Aorta (tissue), 5 donors: ENCODE results near the gene CUBN. TPM values are rescaled to one million over a fixed set of nuclear protein-coding genes. Genes with fewer than 3 reads are reported as not detected.

Experiments
- ATAC-seq: fragments of 200-7000 bp; cut with Tn5 transposase; one replicate; pipeline ENCODE4 v1.9.1; 2022; ENCODE audit warnings: moderate library complexity; ENCODE audit not compliant: low FRiP score
- DNase-seq, 2 donors: peaks; one replicate each; pipeline ENCODE4 v3.0.0-alpha.2; 2020
- H3K27ac ChIP-seq, 2 donors: one replicate each; pipeline ENCODE4 v1.5.1; 2013; ENCODE audit warnings: low read length in 2 of 2, mild to moderate bottlenecking in 2 of 2, moderate library complexity in 2 of 2, control low read depth in 1 of 2, inconsistent platforms in 1 of 2, low read depth in 1 of 2
- H3K27me3 ChIP-seq, 2 donors: one replicate each; pipeline ENCODE4 v1.6.1; 2013; ENCODE audit warnings: control low read depth in 1 of 2, low read length in 1 of 2, mild to moderate bottlenecking in 1 of 2, moderate library complexity in 1 of 2; ENCODE audit not compliant: insufficient read depth in 2 of 2, control insufficient read depth in 1 of 2
- H3K36me3 ChIP-seq, 2 donors: one replicate each; pipeline ENCODE4 v1.6.1; 2013; ENCODE audit warnings: control low read depth in 1 of 2, low read length in 1 of 2, mild to moderate bottlenecking in 1 of 2; ENCODE audit not compliant: insufficient read depth in 2 of 2, control insufficient read depth in 1 of 2
- H3K4me1 ChIP-seq, 2 donors: one replicate each; pipeline ENCODE4 v1.6.1; 2013; ENCODE audit warnings: low read length in 2 of 2, control low read depth in 1 of 2, mild to moderate bottlenecking in 1 of 2, moderate library complexity in 1 of 2; ENCODE audit not compliant: insufficient read depth in 2 of 2, control insufficient read depth in 1 of 2
- H3K4me3 ChIP-seq, 2 donors: one replicate each; pipeline ENCODE4 v1.5.1; 2013; ENCODE audit warnings: low read length in 2 of 2, control low read depth in 1 of 2, mild to moderate bottlenecking in 1 of 2
- H3K9me3 ChIP-seq: one replicate; pipeline ENCODE4 v1.6.1; 2013; ENCODE audit warnings: mild to moderate bottlenecking, low read length; ENCODE audit not compliant: control insufficient read depth
- whole genome bisulfite sequencing, 2 donors: extraction: QIAGEN DNeasy Blood & Tissue Kit; methylation state at CpG; one replicate each; pipeline ENCODE4 v1.1.7; 2013; 5-methylcytosine and 5-hydroxymethylcytosine counted together
- intact Hi-C, 2 donors: fragments of 100-400 bp; cut with DNase I; formaldehyde crosslinking; loops; one replicate each; pipeline versions ENCODE4 v1.14.2 to v1.15.0; 2022
- long read RNA-seq, 2 donors: library from polyadenylated mRNA; unstranded; transcript quantifications; one replicate each; pipeline ENCODE4 v2.0.0, GENCODE V29; 2020 to 2021
- polyA plus RNA-seq, 2 donors: library from polyadenylated mRNA; stranded (reverse); fragments of 200-250 nt; gene quantifications; one replicate each; pipeline ENCODE4 v1.2.3, GENCODE V29; 2013
- total RNA-seq, 2 donors: library from RNA; stranded (reverse); fragmentation: NEBNext Ultra II Directional; extraction: Animal tissue kit (Norgen Biotek cat#: 25700); gene quantifications; one replicate each; pipeline ENCODE4 v1.2.1, GENCODE V29; 2021
- donor health status: healthy with polysubstance abuse.
- donor health status: Bipolar disorder and iron deficiency.
- donor health status: DM: no; HTN: no; CAD: no.
- donor health status: DM: no; HTN: no; CAD: no.
- donor health status: DM: yes; HTN: yes; CAD: no.

CUBN gene
- total RNA-seq (1 to 10 TPM; 3.7 to 5.2 TPM), polyA plus RNA-seq (1 to 10 TPM in 1 of 2 donors, under 1 TPM in 1; 0.13 to 1.5 TPM)
- long read RNA-seq, donor 1, partial matches to known transcripts = 2 of 4 reads
- long read RNA-seq, donor 1, other reads (novel, unspliced or antisense) = 2 of 4 reads
- long read RNA-seq, donor 2, partial matches to known transcripts = 0 of 8 reads
- long read RNA-seq, donor 2, other reads (novel, unspliced or antisense) = 8 of 8 reads

GRCh38 chr10:17129741-17130140, at the start of gene CUBN:
CUBN (minus strand) TSS chr10:17129811; CDS start chr10:17129765, 46 bp downstream.
- no peaks in the 10 kb centered on the region for H3K36me3 ChIP-seq
- ATAC-seq (no peak), DNase-seq (no peak)
- intact Hi-C loops = no loop called here
- H3K9me3 ChIP-seq = no peaks in the 10 kb centered on the region
- no peak within 1 kb of the TSS for H3K4me3 ChIP-seq
- no peaks in the 10 kb centered on the region for H3K27me3 ChIP-seq
- 96 to 100% methylated on average over 1 of the region's 1 CpG for WGBS, 2 donors
- no peaks in the 10 kb centered on the region for H3K4me1 ChIP-seq
- no peak within 1 kb of the TSS for H3K27ac ChIP-seq

- intact Hi-C loops = no loop called here
- ATAC-seq (no peak), DNase-seq (no peak)
- Histone ChIP-seq H3K27me3 (no peaks in the 10 kb centered on the region), H3K36me3 (no peaks in the 10 kb centered on the region), H3K4me1 (peaks cover 0 to 2% of the 10 kb centered on the region in 2 donors), H3K9me3 (no peaks in the 10 kb centered on the region), H3K27ac (no peak overlapping the region), H3K4me3 (peak overlapping the region in 1 of 2 donors; percentile 10)
- WGBS, 2 donors = 9 to 12% methylated on average over 3 of the region's 3 CpGs
These were observed 49.4 kb upstream of the CUBN start for GRCh38 chr10:17179002-17179401.

GRCh38 chr10:17178006-17178405, 48.4 kb upstream of the CUBN start:
- Histone ChIP-seq H3K27ac (no peak overlapping the region), H3K9me3 (no peaks in the 10 kb centered on the region), H3K4me1 (peaks cover 0 to 2% of the 10 kb centered on the region in 2 donors), H3K4me3 (no peak overlapping the region), H3K36me3 (no peaks in the 10 kb centered on the region), H3K27me3 (no peaks in the 10 kb centered on the region)
- WGBS, 2 donors = 77 to 88% methylated on average over 1 of the region's 1 CpG
- ATAC-seq (no peak), DNase-seq (no peak)
- intact Hi-C loops = no loop called here

- H3K36me3 ChIP-seq = no peaks in the 10 kb centered on the region
- peaks cover 0 to 2% of the 10 kb centered on the region in 2 donors for H3K4me1 ChIP-seq
- H3K4me3 ChIP-seq = no peak overlapping the region
- H3K9me3 ChIP-seq = no peaks in the 10 kb centered on the region
- ATAC-seq (no peak), DNase-seq (no peak)
- 98 to 100% methylated on average over 1 of the region's 1 CpG for WGBS, 2 donors
- no peaks in the 10 kb centered on the region for H3K27me3 ChIP-seq
- H3K27ac ChIP-seq = no peak overlapping the region
- intact Hi-C loops = no loop called here
These were observed 47.4 kb upstream of the CUBN start for GRCh38 chr10:17177014-17177413.

- no peak for DNase-seq
- Histone ChIP-seq H3K27me3 (no peaks in the 10 kb centered on the region), H3K9me3 (no peaks in the 10 kb centered on the region), H3K27ac (no peak overlapping the region), H3K4me3 (no peak overlapping the region), H3K36me3 (no peaks in the 10 kb centered on the region), H3K4me1 (no peaks in the 10 kb centered on the region)
- intact Hi-C loops = no loop called here
- no peak for ATAC-seq
These were observed 46.5 kb upstream of the CUBN start for GRCh38 chr10:17176091-17176490.

GRCh38 chr10:17175551-17175950, 45.9 kb upstream of the CUBN start:
- peak overlapping the region in 1 of 2 donors; percentile 40 for H3K27ac ChIP-seq
- WGBS, 2 donors = 36 to 50% methylated on average over 4 of the region's 4 CpGs
- DNase-seq = no peak

GRCh38 chr10:17174626-17175025, 45.0 kb upstream of the CUBN start:
- no peak for ATAC-seq
- Histone ChIP-seq H3K4me3 (no peak overlapping the region), H3K27ac (no peak overlapping the region)

More at GRCh38 chr10:17175551-17175950, 45.9 kb upstream of the CUBN start:
- no peaks in the 10 kb centered on the region for H3K4me1 ChIP-seq
- H3K36me3 ChIP-seq = no peaks in the 10 kb centered on the region
- H3K27me3 ChIP-seq = no peaks in the 10 kb centered on the region
- H3K4me3 ChIP-seq = peak overlapping the region in 1 of 2 donors; percentile 64
- no peaks in the 10 kb centered on the region for H3K9me3 ChIP-seq
- ATAC-seq = no peak
- intact Hi-C loops = no loop called here

GRCh38 chr10:17171141-17171641, 41.6 kb upstream of the CUBN start:
- Histone ChIP-seq H3K4me3 (peak overlapping the region in 1 of 2 donors; percentile 64), H3K36me3 (no peaks in the 10 kb centered on the region), H3K4me1 (peaks cover 0 to 5% of the 10 kb centered on the region in 2 donors), H3K9me3 (no peaks in the 10 kb centered on the region), H3K27ac (peak overlapping the region in 1 of 2 donors; percentile 81), H3K27me3 (no peaks in the 10 kb centered on the region)
- 12 to 15% methylated on average over 4 of the region's 4 CpGs for WGBS, 2 donors
- intact Hi-C loops = no loop called here
- ATAC-seq (peak; percentile 71), DNase-seq (no peak)

More at GRCh38 chr10:17174626-17175025, 45.0 kb upstream of the CUBN start:
- no peaks in the 10 kb centered on the region for H3K9me3 ChIP-seq
- H3K27me3 ChIP-seq = no peaks in the 10 kb centered on the region
- no peaks in the 10 kb centered on the region for H3K36me3 ChIP-seq
- H3K4me1 ChIP-seq = no peaks in the 10 kb centered on the region
- intact Hi-C loops = no loop called here
- DNase-seq = no peak

- intact Hi-C loops = no loop called here
These were observed 40.2 kb upstream of the CUBN start for GRCh38 chr10:17169803-17170202.

More at GRCh38 chr10:17169803-17170202, 40.2 kb upstream of the CUBN start:
- Histone ChIP-seq H3K27me3 (no peaks in the 10 kb centered on the region), H3K4me3 (peak overlapping the region in 1 of 2 donors; percentile 10), H3K9me3 (no peaks in the 10 kb centered on the region), H3K4me1 (peaks cover 0 to 5% of the 10 kb centered on the region in 2 donors), H3K27ac (peak overlapping the region in 1 of 2 donors; percentile 43), H3K36me3 (no peaks in the 10 kb centered on the region)
- 10 to 16% methylated on average over 4 of the region's 4 CpGs for WGBS, 2 donors
- no peak for DNase-seq
- ATAC-seq = peak; percentile 64
